ENCODE results near the gene SH3BP5.

DNA sequence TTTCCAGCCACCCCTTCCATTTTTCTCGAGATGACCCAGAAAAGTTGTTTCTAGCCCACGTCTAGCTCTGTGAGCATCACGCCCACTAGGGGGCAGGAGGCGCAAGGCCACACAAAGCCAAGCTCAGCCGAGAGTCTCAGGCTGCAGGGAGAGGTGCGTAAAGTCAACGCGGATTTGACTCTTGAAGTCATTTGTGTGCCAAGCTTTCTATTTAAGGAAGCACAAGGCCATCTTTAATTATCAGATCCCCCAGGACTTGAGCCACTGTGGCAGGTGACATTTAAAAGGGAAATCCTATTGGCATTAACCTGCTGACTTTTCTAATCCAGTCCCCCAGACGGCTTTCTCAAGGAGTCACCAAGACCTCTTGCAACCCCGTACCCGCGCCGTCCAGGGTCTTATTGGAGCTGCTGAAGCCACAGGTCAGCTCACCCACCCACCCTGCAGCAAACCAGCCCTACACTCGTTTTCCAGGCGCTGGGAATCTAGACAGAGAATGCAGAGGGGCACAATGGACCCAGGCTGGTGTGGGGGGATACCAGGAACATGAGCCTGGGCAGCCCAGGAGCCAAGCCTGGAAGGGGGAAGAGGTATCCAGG is 64.3 kb downstream of the SH3BP5 start:
- TF ChIP-seq EGR1 (IDR thresholded peaks at IDR 0.05; ENCODE audit: low read depth) (no peak), POLR2AphosphoS5 (IDR thresholded peaks at IDR 0.05; ENCODE audit: low read depth, low read length) (no peak), EZH2phosphoT487 (IDR thresholded peaks at IDR 0.05; ENCODE audit: borderline replicate concordance) (no peak), POLR2A (IDR thresholded peaks at IDR 0.05; ENCODE audit: borderline replicate concordance, extremely low read depth, insufficient read depth, insufficient read length) (no peak), ZNF274 (IDR thresholded peaks at IDR 0.05; ENCODE audit: low read depth, low read length) (no peak), SP1 (IDR thresholded peaks at IDR 0.05; ENCODE audit: low read depth) (no peak), YY1 (IDR thresholded peaks at IDR 0.05; ENCODE audit: extremely low read depth, insufficient replicate concordance, low read depth, low read length) (peak; percentile 68)
- TF ChIP-seq, protein P1, sequence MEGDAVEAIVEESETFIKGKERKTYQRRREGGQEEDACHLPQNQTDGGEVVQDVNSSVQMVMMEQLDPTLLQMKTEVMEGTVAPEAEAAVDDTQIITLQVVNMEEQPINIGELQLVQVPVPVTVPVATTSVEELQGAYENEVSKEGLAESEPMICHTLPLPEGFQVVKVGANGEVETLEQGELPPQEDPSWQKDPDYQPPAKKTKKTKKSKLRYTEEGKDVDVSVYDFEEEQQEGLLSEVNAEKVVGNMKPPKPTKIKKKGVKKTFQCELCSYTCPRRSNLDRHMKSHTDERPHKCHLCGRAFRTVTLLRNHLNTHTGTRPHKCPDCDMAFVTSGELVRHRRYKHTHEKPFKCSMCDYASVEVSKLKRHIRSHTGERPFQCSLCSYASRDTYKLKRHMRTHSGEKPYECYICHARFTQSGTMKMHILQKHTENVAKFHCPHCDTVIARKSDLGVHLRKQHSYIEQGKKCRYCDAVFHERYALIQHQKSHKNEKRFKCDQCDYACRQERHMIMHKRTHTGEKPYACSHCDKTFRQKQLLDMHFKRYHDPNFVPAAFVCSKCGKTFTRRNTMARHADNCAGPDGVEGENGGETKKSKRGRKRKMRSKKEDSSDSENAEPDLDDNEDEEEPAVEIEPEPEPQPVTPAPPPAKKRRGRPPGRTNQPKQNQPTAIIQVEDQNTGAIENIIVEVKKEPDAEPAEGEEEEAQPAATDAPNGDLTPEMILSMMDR (IDR thresholded peaks at IDR 0.05 in 2 of 3, conservative IDR thresholded peaks at IDR 0.05 in 1 of 3; ENCODE audit: borderline replicate concordance in 1 of 3, insufficient read depth in 1 of 3, low read depth in 2 of 3, low read length in 2 of 3), result peak; percentile 95 to 97 (median 96)
- TF ChIP-seq, protein P2, sequence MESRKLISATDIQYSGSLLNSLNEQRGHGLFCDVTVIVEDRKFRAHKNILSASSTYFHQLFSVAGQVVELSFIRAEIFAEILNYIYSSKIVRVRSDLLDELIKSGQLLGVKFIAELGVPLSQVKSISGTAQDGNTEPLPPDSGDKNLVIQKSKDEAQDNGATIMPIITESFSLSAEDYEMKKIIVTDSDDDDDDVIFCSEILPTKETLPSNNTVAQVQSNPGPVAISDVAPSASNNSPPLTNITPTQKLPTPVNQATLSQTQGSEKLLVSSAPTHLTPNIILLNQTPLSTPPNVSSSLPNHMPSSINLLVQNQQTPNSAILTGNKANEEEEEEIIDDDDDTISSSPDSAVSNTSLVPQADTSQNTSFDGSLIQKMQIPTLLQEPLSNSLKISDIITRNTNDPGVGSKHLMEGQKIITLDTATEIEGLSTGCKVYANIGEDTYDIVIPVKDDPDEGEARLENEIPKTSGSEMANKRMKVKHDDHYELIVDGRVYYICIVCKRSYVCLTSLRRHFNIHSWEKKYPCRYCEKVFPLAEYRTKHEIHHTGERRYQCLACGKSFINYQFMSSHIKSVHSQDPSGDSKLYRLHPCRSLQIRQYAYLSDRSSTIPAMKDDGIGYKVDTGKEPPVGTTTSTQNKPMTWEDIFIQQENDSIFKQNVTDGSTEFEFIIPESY (IDR thresholded peaks at IDR 0.05; ENCODE audit: extremely low read depth, insufficient replicate concordance, low read length), result no peak
